ENCODE data around the gene SNX32. TPM values are rescaled to one million over a fixed set of nuclear protein-coding genes. Genes with fewer than 3 reads are reported as not detected.

The SNX32 gene
- 1 to 10 TPM in 1 of 3 donors, under 1 TPM in 2; 0.31 to 2.0 (median 0.54) TPM for total RNA-seq
- total RNA-seq (2013) = 0.52 TPM

GRCh38 chr11:65833297-65834030 is at the start of gene SNX32:
SNX32 (plus strand) TSS chr11:65833963; CDS start chr11:65834066, 103 bp downstream.
- peak within 1 kb of the TSS; percentile 41 for H3K27ac ChIP-seq (ENCODE audit: low read length)
- no peaks in the 10 kb centered on the region for H3K9me3 ChIP-seq (ENCODE audit: control insufficient read depth, insufficient read depth, low read length)
- WGBS (ENCODE audit: insufficient coverage) = 1% methylated on average over 63 of the region's 63 CpGs
- no peaks in the 10 kb centered on the region for H3K36me3 ChIP-seq (ENCODE audit: control insufficient read depth, insufficient read depth, low read length)
- H3K36me3 Mint-ChIP-seq = no peaks in the 10 kb centered on the region
- DNase-seq = peak; percentile 95 to 96
- H3K9me3 Mint-ChIP-seq = no peaks in the 10 kb centered on the region
- H3K27me3 Mint-ChIP-seq (ENCODE audit: low read depth in 2 of 2) = peaks cover 0 to 6% of the 10 kb centered on the region in 2 donors
- peak within 1 kb of the TSS; percentile 60 for H3K4me3 ChIP-seq (ENCODE audit: low read length)
- no peaks in the 10 kb centered on the region for H3K27me3 ChIP-seq (ENCODE audit: control insufficient read depth, insufficient read depth, low read length)
- H3K4me1 Mint-ChIP-seq = peaks cover 4 to 9% of the 10 kb centered on the region in 2 donors
- peaks cover 17% of the 10 kb centered on the region for H3K4me1 ChIP-seq (ENCODE audit: control insufficient read depth, insufficient read depth, low read length)
- H3K4me3 Mint-ChIP-seq = no peak within 1 kb of the TSS
- ATAC-seq = peak; percentile 99 to 100 (median 99)
- H3K27ac Mint-ChIP-seq = no peak within 1 kb of the TSS
- no peak for TF ChIP-seq CTCF (IDR thresholded peaks at IDR 0.05)
- intact Hi-C loops (cut with micrococcal nuclease) = no loop called here

- H3K4me3 Mint-ChIP-seq = peak overlapping the region; percentile 80
- no peaks in the 10 kb centered on the region for H3K36me3 ChIP-seq (ENCODE audit: control insufficient read depth, insufficient read depth, low read length)
- H3K27ac ChIP-seq (ENCODE audit: low read length) = no peak overlapping the region
- H3K4me1 Mint-ChIP-seq = peaks cover 19 to 21% of the 10 kb centered on the region in 2 donors
- peaks cover 31% of the 10 kb centered on the region for H3K27me3 ChIP-seq (ENCODE audit: control insufficient read depth, insufficient read depth, low read length)
- no peak for TF ChIP-seq CTCF (IDR thresholded peaks at IDR 0.05)
- H3K27ac Mint-ChIP-seq = peak overlapping the region in 1 of 2 donors; percentile 26
- peaks cover 30% of the 10 kb centered on the region for H3K4me1 ChIP-seq (ENCODE audit: control insufficient read depth, insufficient read depth, low read length)
- H3K36me3 Mint-ChIP-seq = no peaks in the 10 kb centered on the region
- no peaks in the 10 kb centered on the region for H3K9me3 ChIP-seq (ENCODE audit: control insufficient read depth, insufficient read depth, low read length)
- DNase-seq (no peak), ATAC-seq (no peak)
- intact Hi-C loops (cut with micrococcal nuclease) = loop anchor here (10.0 kb wide), 1 partner anchor 431 kb away; the partner anchor contains the start of gene TIGD3
- H3K9me3 Mint-ChIP-seq = no peaks in the 10 kb centered on the region
- H3K4me3 ChIP-seq (ENCODE audit: low read length) = no peak overlapping the region
- peaks cover 18 to 35% of the 10 kb centered on the region in 2 donors for H3K27me3 Mint-ChIP-seq (ENCODE audit: low read depth in 2 of 2)
- WGBS (ENCODE audit: insufficient coverage) = 52% methylated on average over 8 of the region's 8 CpGs
Measured at GRCh38 chr11:65785319-65786007, 48.3 kb upstream of the SNX32 start.

- no peaks in the 10 kb centered on the region for H3K36me3 ChIP-seq (ENCODE audit: control insufficient read depth, insufficient read depth, low read length)
- DNase-seq = peak in 1 of 2 donors; percentile 47
- no peak for TF ChIP-seq CTCF (IDR thresholded peaks at IDR 0.05)
- no peak overlapping the region for H3K27ac ChIP-seq (ENCODE audit: low read length)
- H3K4me3 Mint-ChIP-seq = peak overlapping the region; percentile 80
- intact Hi-C loops (cut with micrococcal nuclease) = loop anchor here (10.0 kb wide), 1 partner anchor 431 kb away; the partner anchor contains the start of gene TIGD3
- H3K27me3 Mint-ChIP-seq (ENCODE audit: low read depth in 2 of 2) = peaks cover 18 to 36% of the 10 kb centered on the region in 2 donors
- H3K4me1 ChIP-seq (ENCODE audit: control insufficient read depth, insufficient read depth, low read length) = peaks cover 30% of the 10 kb centered on the region
- no peak overlapping the region for H3K4me3 ChIP-seq (ENCODE audit: low read length)
- H3K36me3 Mint-ChIP-seq = no peaks in the 10 kb centered on the region
- WGBS (ENCODE audit: insufficient coverage) = 10% methylated on average over 74 of the region's 74 CpGs
- peak in 2 of 3 donors; percentile 33 to 34 for ATAC-seq
- H3K27ac Mint-ChIP-seq = peak overlapping the region in 1 of 2 donors; percentile 26
- no peaks in the 10 kb centered on the region for H3K9me3 ChIP-seq (ENCODE audit: control insufficient read depth, insufficient read depth, low read length)
- H3K4me1 Mint-ChIP-seq = peaks cover 19 to 21% of the 10 kb centered on the region in 2 donors
- peaks cover 31% of the 10 kb centered on the region for H3K27me3 ChIP-seq (ENCODE audit: control insufficient read depth, insufficient read depth, low read length)
- no peaks in the 10 kb centered on the region for H3K9me3 Mint-ChIP-seq
Measured at GRCh38 chr11:65786008-65786785, 47.6 kb upstream of the SNX32 start.

Data from natural killer cell (primary cell).